ENCODE data around the gene UMODL1. TPM values are rescaled to one million over a fixed set of nuclear protein-coding genes. Genes with fewer than 3 reads are reported as not detected.

Gene UMODL1
- total RNA-seq, 1 donor from 2014 or later: not detected

DNA sequence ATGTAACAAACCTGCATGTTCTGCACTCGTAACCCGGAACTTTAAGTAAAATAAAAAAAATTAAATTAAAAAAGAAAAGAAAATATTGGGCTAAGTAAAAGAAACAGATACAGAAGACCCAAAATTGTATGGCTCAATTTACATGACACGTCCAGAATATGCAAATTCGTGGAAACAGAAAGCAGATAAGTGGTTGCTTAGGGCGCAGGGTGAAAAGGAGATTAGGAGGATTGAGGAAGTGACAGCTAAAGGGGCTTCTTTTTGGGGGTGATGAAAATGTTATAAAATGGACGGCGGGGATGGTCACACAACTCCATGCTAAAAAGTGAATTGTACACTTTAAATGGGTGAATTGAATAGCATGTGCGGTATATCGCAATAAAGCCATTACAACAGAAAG lies 33.6 kb upstream of the UMODL1 start:
- Mint-ChIP-seq H3K4me3 (no peak overlapping the region), H3K27me3 (ENCODE audit: low read depth) (no peaks in the 10 kb centered on the region), H3K4me1 (peaks cover 8% of the 10 kb centered on the region), H3K9me3 (peaks cover 11% of the 10 kb centered on the region), H3K36me3 (no peaks in the 10 kb centered on the region), H3K27ac (no peak overlapping the region)
- TF ChIP-seq, protein P1, sequence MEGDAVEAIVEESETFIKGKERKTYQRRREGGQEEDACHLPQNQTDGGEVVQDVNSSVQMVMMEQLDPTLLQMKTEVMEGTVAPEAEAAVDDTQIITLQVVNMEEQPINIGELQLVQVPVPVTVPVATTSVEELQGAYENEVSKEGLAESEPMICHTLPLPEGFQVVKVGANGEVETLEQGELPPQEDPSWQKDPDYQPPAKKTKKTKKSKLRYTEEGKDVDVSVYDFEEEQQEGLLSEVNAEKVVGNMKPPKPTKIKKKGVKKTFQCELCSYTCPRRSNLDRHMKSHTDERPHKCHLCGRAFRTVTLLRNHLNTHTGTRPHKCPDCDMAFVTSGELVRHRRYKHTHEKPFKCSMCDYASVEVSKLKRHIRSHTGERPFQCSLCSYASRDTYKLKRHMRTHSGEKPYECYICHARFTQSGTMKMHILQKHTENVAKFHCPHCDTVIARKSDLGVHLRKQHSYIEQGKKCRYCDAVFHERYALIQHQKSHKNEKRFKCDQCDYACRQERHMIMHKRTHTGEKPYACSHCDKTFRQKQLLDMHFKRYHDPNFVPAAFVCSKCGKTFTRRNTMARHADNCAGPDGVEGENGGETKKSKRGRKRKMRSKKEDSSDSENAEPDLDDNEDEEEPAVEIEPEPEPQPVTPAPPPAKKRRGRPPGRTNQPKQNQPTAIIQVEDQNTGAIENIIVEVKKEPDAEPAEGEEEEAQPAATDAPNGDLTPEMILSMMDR (IDR thresholded peaks at IDR 0.05; ENCODE audit: unreplicated experiment): no peak
- DNase-seq (ENCODE audit: low spot score in 2 of 2, unreplicated experiment in 2 of 2): no peak

- Mint-ChIP-seq H3K27me3 (ENCODE audit: low read depth) (no peaks in the 10 kb centered on the region), H3K4me3 (no peak overlapping the region), H3K27ac (no peak overlapping the region), H3K9me3 (peaks cover 11% of the 10 kb centered on the region), H3K36me3 (no peaks in the 10 kb centered on the region), H3K4me1 (peaks cover 8% of the 10 kb centered on the region)
- TF ChIP-seq, protein P1 (IDR thresholded peaks at IDR 0.05; ENCODE audit: unreplicated experiment): no peak
- no peak for DNase-seq (ENCODE audit: low spot score in 2 of 2, unreplicated experiment in 2 of 2)
These were observed 33.2 kb upstream of the UMODL1 start for GRCh38 chr21:42037943-42038342.

GRCh38 chr21:42038393-42038792 lies 32.7 kb upstream of the UMODL1 start:
- no peaks in the 10 kb centered on the region for H3K27me3 Mint-ChIP-seq (ENCODE audit: low read depth)
- peaks cover 11% of the 10 kb centered on the region for H3K9me3 Mint-ChIP-seq
- no peak overlapping the region for H3K4me3 Mint-ChIP-seq
- DNase-seq (ENCODE audit: low spot score in 2 of 2, unreplicated experiment in 2 of 2): no peak
- H3K27ac Mint-ChIP-seq: no peak overlapping the region
- TF ChIP-seq, protein P1 (IDR thresholded peaks at IDR 0.05; ENCODE audit: unreplicated experiment): no peak
- H3K4me1 Mint-ChIP-seq: peaks cover 8% of the 10 kb centered on the region
- H3K36me3 Mint-ChIP-seq: no peaks in the 10 kb centered on the region

DNA sequence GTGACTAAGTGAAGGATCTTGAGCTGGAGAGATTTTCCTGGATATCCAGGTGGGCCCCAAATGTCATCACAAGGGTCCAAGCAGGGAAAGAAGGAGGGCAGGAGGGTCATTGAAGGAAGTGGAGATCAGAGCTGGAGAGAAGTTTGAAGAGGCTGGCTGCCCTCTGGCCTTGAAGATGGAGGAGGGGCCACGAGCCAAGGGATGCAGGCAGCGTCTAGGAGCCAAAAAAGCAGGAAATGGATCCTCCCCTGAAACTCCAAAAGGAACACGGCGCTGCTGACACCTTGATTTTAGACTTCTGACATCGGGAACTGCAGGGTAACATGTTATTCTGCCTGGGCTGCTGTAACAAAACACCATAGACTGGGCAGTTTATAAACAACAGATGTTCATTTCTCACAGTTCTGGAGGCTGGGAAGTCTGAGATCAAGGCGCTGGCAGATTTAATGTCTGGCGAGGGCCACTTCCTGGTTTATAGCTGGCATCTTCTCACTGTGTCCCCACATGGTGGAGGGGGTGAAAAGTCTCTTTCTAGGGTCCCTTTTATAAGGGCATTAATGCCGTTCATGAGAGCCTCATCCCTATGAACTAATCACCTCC lies 32.2 kb upstream of the UMODL1 start:
- Mint-ChIP-seq H3K36me3 (no peaks in the 10 kb centered on the region), H3K9me3 (peaks cover 11% of the 10 kb centered on the region), H3K27me3 (ENCODE audit: low read depth) (no peaks in the 10 kb centered on the region), H3K27ac (no peak overlapping the region), H3K4me1 (peaks cover 8% of the 10 kb centered on the region), H3K4me3 (no peak overlapping the region)
- TF ChIP-seq, protein P1 (IDR thresholded peaks at IDR 0.05; ENCODE audit: unreplicated experiment): no peak
- no peak for DNase-seq (ENCODE audit: low spot score in 2 of 2, unreplicated experiment in 2 of 2)

- H3K27ac Mint-ChIP-seq: no peak overlapping the region
- TF ChIP-seq, protein P1 (IDR thresholded peaks at IDR 0.05; ENCODE audit: unreplicated experiment): no peak
- H3K4me3 Mint-ChIP-seq: no peak overlapping the region
- H3K9me3 Mint-ChIP-seq: peaks cover 11% of the 10 kb centered on the region
- H3K36me3 Mint-ChIP-seq: no peaks in the 10 kb centered on the region
- peaks cover 8% of the 10 kb centered on the region for H3K4me1 Mint-ChIP-seq
- no peak for DNase-seq (ENCODE audit: low spot score in 2 of 2, unreplicated experiment in 2 of 2)
- no peaks in the 10 kb centered on the region for H3K27me3 Mint-ChIP-seq (ENCODE audit: low read depth)
These were observed 31.6 kb upstream of the UMODL1 start for GRCh38 chr21:42039470-42039901.
